ENCODE measurements around the gene SLC6A2.

Gene SLC6A2

GRCh38 chr16:55660026-55660425 is 4.2 kb downstream of the SLC6A2 start:
- no peak for DNase-seq (ENCODE audit: low read depth in 1 of 2, low spot score in 1 of 2)
- Histone ChIP-seq H3K27me3 (ENCODE audit: insufficient read depth, poor library complexity, severe bottlenecking) (peaks cover 25% of the 10 kb centered on the region), H3K27ac (replicated peaks) (no peak overlapping the region), H3K4me3 (replicated peaks; ENCODE audit: insufficient read depth, low read length) (no peak overlapping the region)
- no peak for TF ChIP-seq GABPA (IDR thresholded peaks at IDR 0.05; ENCODE audit: low read depth)
- no peak for TF ChIP-seq CTCF (IDR thresholded peaks at IDR 0.05; ENCODE audit: insufficient read depth, low read length)
- no peak for TF ChIP-seq POLR2AphosphoS5 (IDR thresholded peaks at IDR 0.05; ENCODE audit: low read depth)
- no peak for TF ChIP-seq REST (IDR thresholded peaks at IDR 0.05; ENCODE audit: insufficient replicate concordance, low read depth)
- no peak for TF ChIP-seq SPI1 (IDR thresholded peaks at IDR 0.05; ENCODE audit: borderline replicate concordance, low read depth)

- H3K27me3 ChIP-seq (ENCODE audit: insufficient read depth, poor library complexity, severe bottlenecking) = peaks cover 17% of the 10 kb centered on the region
- H3K4me3 ChIP-seq (replicated peaks; ENCODE audit: insufficient read depth, low read length) = no peak overlapping the region
- TF ChIP-seq SPI1 (IDR thresholded peaks at IDR 0.05; ENCODE audit: borderline replicate concordance, low read depth) (no peak), REST (IDR thresholded peaks at IDR 0.05; ENCODE audit: insufficient replicate concordance, low read depth) (no peak), POLR2AphosphoS5 (IDR thresholded peaks at IDR 0.05; ENCODE audit: low read depth) (no peak), GABPA (IDR thresholded peaks at IDR 0.05; ENCODE audit: low read depth) (no peak), CTCF (IDR thresholded peaks at IDR 0.05; ENCODE audit: insufficient read depth, low read length) (no peak)
- DNase-seq (ENCODE audit: low read depth in 1 of 2, low spot score in 1 of 2) = no peak
- H3K27ac ChIP-seq (replicated peaks) = no peak overlapping the region
Measured at GRCh38 chr16:55660828-55661227, 5.0 kb downstream of the SLC6A2 start.

GRCh38 chr16:55661941-55662643 is 6.3 kb downstream of the SLC6A2 start:
- DNase-seq (ENCODE audit: low read depth in 1 of 2, low spot score in 1 of 2) = no peak
- TF ChIP-seq CTCF (IDR thresholded peaks at IDR 0.05; ENCODE audit: insufficient read depth, low read length) = no peak
- no peak for TF ChIP-seq REST (IDR thresholded peaks at IDR 0.05; ENCODE audit: insufficient replicate concordance, low read depth)
- no peak for TF ChIP-seq SPI1 (IDR thresholded peaks at IDR 0.05; ENCODE audit: borderline replicate concordance, low read depth)
- TF ChIP-seq POLR2AphosphoS5 (IDR thresholded peaks at IDR 0.05; ENCODE audit: low read depth) = no peak
- TF ChIP-seq GABPA (IDR thresholded peaks at IDR 0.05; ENCODE audit: low read depth) = no peak
- H3K27me3 ChIP-seq (ENCODE audit: insufficient read depth, poor library complexity, severe bottlenecking) = peaks cover 7% of the 10 kb centered on the region
- no peak overlapping the region for H3K27ac ChIP-seq (replicated peaks)
- no peak overlapping the region for H3K4me3 ChIP-seq (replicated peaks; ENCODE audit: insufficient read depth, low read length)
